SK-N-MC (cell line): ENCODE data around the gene CSNK2A3.

ENCODE experiments used
- EZH2 ChIP-seq: fragments of 200-600 bp; sonication (generic); IDR thresholded peaks from one replicate; pipeline ENCODE4 v1.6.1; 2017; ENCODE audit warnings: antibody characterized with exemption
- POLR2AphosphoS5 ChIP-seq: IDR thresholded peaks from 2 replicates; pipeline ENCODE4 v1.6.1; 2012; ENCODE audit warnings: mild to moderate bottlenecking, low read depth, low read length, borderline replicate concordance

- no peak for TF ChIP-seq POLR2AphosphoS5
- no peak for TF ChIP-seq EZH2
Measured at GRCh38 chr11:11356842-11357241, 3.8 kb upstream of the CSNK2A3 start.
